SK-N-DZ (cell line): ENCODE results near the gene KLHL14.

Experiments used
- DNase-seq: peaks from one replicate; pipeline ENCODE4 v3.0.0-alpha.2; 2015; ENCODE audit warnings: low spot score
- small RNA-seq, 2 experiments: library from RNA; depleted of rRNA; stranded (forward); fragments of <200 nt; gene quantifications; one replicate each; pipeline ENCODE3, GENCODE V24; 2014

The KLHL14 gene

GRCh38 chr18:32637226-32637625 is 135.6 kb downstream of the KLHL14 start:
- peak; percentile 82 for DNase-seq

GRCh38 chr18:32634876-32635431 is 137.9 kb downstream of the KLHL14 start:
- DNase-seq, result no peak

- no peak for DNase-seq
Observed at GRCh38 chr18:32629981-32630700, 142.7 kb downstream of the KLHL14 start.

GRCh38 chr18:32629292-32629691 is 143.5 kb downstream of the KLHL14 start:
- DNase-seq, result no peak

- DNase-seq, result no peak
Observed at GRCh38 chr18:32624182-32624723, 148.6 kb downstream of the KLHL14 start.

GRCh38 chr18:32623563-32623962 is 149.3 kb downstream of the KLHL14 start:
- no peak for DNase-seq

Small RNA genes lying within 50 kb of the gene (small RNA-seq; reads per million reads assigned to genes)
- 0 reads per million in 2 experiments for gene AC012123.2
